ENCODE results near the gene HSPA1B. TPM values are rescaled to one million over a fixed set of nuclear protein-coding genes. Genes with fewer than 3 reads are reported as not detected.
"Not testable (repeated sequence)": the region's sequence is repeated elsewhere in the genome, so short reads cannot be mapped to it uniquely, and the experiment has no call there.

The HSPA1B gene
- total RNA-seq, 3 donors from 2014 or later = 172 to 254 (median 200) TPM

DNA sequence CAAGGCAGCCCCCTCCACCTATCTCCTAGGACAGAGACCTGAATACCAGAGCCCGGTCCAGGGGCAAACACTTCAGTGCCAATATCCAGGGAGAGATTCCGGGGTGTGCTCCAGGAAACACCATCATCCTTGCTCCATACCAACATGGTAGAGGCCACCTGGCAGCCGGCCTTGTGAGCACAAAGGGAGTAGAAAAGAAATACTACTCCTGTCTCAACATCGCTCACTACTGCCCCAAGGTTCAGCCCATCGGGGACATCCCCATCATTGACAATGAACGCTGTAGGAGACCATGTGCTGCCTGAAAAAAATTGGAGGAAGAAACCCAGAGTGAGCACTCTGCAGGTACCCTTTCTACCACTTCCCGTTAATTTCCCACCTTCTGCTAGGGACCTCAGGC is 33.6 kb downstream of the HSPA1B start:
- Histone ChIP-seq H3K9me3 (no peaks in the 10 kb centered on the region), H3K4me3 (no peak overlapping the region), H3K36me3 (ENCODE audit: low read depth) (no peaks in the 10 kb centered on the region), H3K4me1 (ENCODE audit: low read depth) (peaks cover 4% of the 10 kb centered on the region)
- ATAC-seq (no peak), DNase-seq (no peak)
- intact Hi-C loops (cut with DNase I, micrococcal nuclease) = loop anchor here in 1 of 2 donors (10.0 kb wide), 1 partner anchor 176 kb away; the partner anchor contains the start of gene LY6G5C
- no peak for TF ChIP-seq CTCF (IDR thresholded peaks at IDR 0.05)

DNA sequence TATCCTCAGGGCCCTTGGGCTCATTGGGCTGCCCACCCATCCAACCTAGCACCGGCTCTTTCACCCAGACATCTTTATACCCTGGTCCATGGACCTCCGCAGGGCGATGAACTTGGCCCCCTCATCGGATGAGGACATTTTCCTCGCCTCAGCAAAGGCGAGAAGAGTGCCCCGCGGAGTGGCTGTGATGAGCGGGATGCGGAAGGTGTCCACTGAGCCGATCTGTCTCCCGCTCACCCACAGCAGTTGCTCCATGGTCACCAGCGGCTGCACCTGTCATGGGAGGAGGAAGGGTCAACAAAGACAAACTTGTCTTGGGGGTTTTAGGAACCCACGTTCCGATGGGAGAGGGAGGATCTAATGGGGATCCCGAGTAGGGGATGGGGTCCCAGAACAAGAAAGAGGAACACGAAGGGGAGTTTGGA is 34.4 kb downstream of the HSPA1B start:
- peak overlapping the region; percentile 43 for H3K4me3 ChIP-seq
- no peaks in the 10 kb centered on the region for H3K9me3 ChIP-seq
- TF ChIP-seq CTCF (IDR thresholded peaks at IDR 0.05) = no peak
- intact Hi-C loops (cut with DNase I, micrococcal nuclease) = loop anchor here in 1 of 2 donors (10.0 kb wide), 1 partner anchor 177 kb away; the partner anchor contains the start of gene LY6G5C
- H3K36me3 ChIP-seq (ENCODE audit: low read depth) = no peaks in the 10 kb centered on the region
- ATAC-seq (no peak), DNase-seq (no peak)
- H3K4me1 ChIP-seq (ENCODE audit: low read depth) = peaks cover 4% of the 10 kb centered on the region

GRCh38 chr6:31862344-31863235 is 35.1 kb downstream of the HSPA1B start, which contains the start of gene NEU1:
TSS of gene NEU1 (minus strand) at chr6:31862821. CDS start at chr6:31862776, 45 bp downstream.
- no peaks in the 10 kb centered on the region for H3K36me3 ChIP-seq (ENCODE audit: low read depth)
- DNase-seq = peak; percentile 98 to 100 (median 99)
- H3K9me3 ChIP-seq = no peaks in the 10 kb centered on the region
- intact Hi-C loops (cut with DNase I, micrococcal nuclease) = loop anchor here in 1 of 2 donors (10.0 kb wide), 1 partner anchor 178 kb away; the partner anchor contains the start of gene LY6G5C
- TF ChIP-seq CTCF (IDR thresholded peaks at IDR 0.05) = no peak
- peaks cover 4% of the 10 kb centered on the region for H3K4me1 ChIP-seq (ENCODE audit: low read depth)
- peak; percentile 97 for ATAC-seq
- peak within 1 kb of the TSS; percentile 43 for H3K4me3 ChIP-seq

GRCh38 chr6:31864123-31864562 is 36.6 kb downstream of the HSPA1B start:
- H3K4me1 ChIP-seq (ENCODE audit: low read depth); H3K36me3 ChIP-seq (ENCODE audit: low read depth); H3K9me3 ChIP-seq; DNase-seq; ATAC-seq; H3K4me3 ChIP-seq: not testable (repeated sequence)
- intact Hi-C loops (cut with DNase I, micrococcal nuclease) = loop anchor here in 1 of 2 donors (10.0 kb wide), 1 partner anchor 179 kb away; the partner anchor contains the start of gene LY6G5C

DNA sequence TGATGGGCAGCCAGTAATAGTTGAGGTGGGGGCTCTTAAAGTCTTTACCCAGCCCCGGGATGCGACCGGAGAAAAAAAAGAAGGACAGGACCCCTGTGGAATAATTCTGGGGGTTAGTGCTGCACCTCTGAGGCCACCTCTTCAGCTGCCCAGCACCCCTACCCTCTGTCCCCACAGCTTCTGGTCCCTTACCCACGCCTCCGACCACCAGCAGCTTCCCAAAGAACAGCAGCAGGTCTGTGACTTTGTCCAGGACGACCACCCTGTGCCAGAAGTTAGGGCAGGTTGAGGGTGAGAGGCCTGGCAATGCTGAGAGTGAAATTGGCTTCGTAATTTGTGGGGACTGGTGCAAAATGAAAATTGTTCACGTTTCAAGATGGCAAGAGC is 37.3 kb downstream of the HSPA1B start:
- intact Hi-C loops (cut with DNase I, micrococcal nuclease) = loop anchor here in 1 of 2 donors (10.0 kb wide), 1 partner anchor 180 kb away; the partner anchor contains the start of gene LY6G5C
- DNase-seq (no peak), ATAC-seq (no peak)
- H3K36me3 ChIP-seq (ENCODE audit: low read depth) = no peaks in the 10 kb centered on the region
- peaks cover 4% of the 10 kb centered on the region for H3K4me1 ChIP-seq (ENCODE audit: low read depth)
- H3K4me3 ChIP-seq = no peak overlapping the region
- TF ChIP-seq CTCF (IDR thresholded peaks at IDR 0.05) = no peak
- no peaks in the 10 kb centered on the region for H3K9me3 ChIP-seq

Measured in mucosa of descending colon (tissue), 3 donors.